Activated CD4-positive, alpha-beta memory T cell treated with anti-CD3 and anti-CD28 coated beads, Interleukin-2, amount 10 ng/mL, durations not matched to agents 7 days and 5 days (primary cell): Measurements from ENCODE around the gene TESK1. TPM values are rescaled to one million over a fixed set of nuclear protein-coding genes. Genes with fewer than 3 reads are reported as not detected.
"Not testable (repeated sequence)": the region's sequence is repeated elsewhere in the genome, so short reads cannot be mapped to it uniquely, and the experiment has no call there.

ENCODE experiments used
- CTCF ChIA-PET: fragments of 350-600 bp; sonication (Branson Sonifier 250); formaldehyde crosslinking; loops from one replicate; lab custom pipeline; 2021; ENCODE audit warnings: antibody characterized with exemption, inconsistent platforms; lab: Charles Lee
- POLR2A ChIA-PET: fragments of 350-600 bp; sonication (Branson Sonifier 250); formaldehyde crosslinking; loops from one replicate; lab custom pipeline; 2021; ENCODE audit warnings: antibody characterized with exemption; lab: Charles Lee
- DNase-seq: peaks from one replicate; pipeline ENCODE4 v3.0.0-alpha.2; 2020
- H3K27ac Mint-ChIP-seq: one replicate; pipeline ENCODE4 v1.8.0; 2021; ENCODE audit warnings: mild to moderate bottlenecking, mixed read lengths
- H3K27me3 Mint-ChIP-seq: one replicate; pipeline ENCODE4 v1.8.0; 2021; ENCODE audit warnings: mixed read lengths
- H3K36me3 Mint-ChIP-seq: one replicate; pipeline ENCODE4 v1.8.0; 2021; ENCODE audit warnings: low read depth, mixed read lengths
- H3K4me1 Mint-ChIP-seq: one replicate; pipeline ENCODE4 v1.8.0; 2021; ENCODE audit warnings: mixed read lengths
- H3K4me3 Mint-ChIP-seq: one replicate; pipeline ENCODE4 v1.8.0; 2021; ENCODE audit warnings: mild to moderate bottlenecking, mixed read lengths
- H3K9me3 Mint-ChIP-seq: one replicate; pipeline ENCODE4 v1.8.0; 2021; ENCODE audit warnings: mixed read lengths
- total RNA-seq, 2 experiments: library from RNA; stranded (reverse); gene quantifications; one replicate each; pipeline ENCODE4 v1.2.3, GENCODE V29; 2021

TESK1 gene
- total RNA-seq, 2 experiments from 2014 or later = 31.7 to 32.3 TPM

DNA sequence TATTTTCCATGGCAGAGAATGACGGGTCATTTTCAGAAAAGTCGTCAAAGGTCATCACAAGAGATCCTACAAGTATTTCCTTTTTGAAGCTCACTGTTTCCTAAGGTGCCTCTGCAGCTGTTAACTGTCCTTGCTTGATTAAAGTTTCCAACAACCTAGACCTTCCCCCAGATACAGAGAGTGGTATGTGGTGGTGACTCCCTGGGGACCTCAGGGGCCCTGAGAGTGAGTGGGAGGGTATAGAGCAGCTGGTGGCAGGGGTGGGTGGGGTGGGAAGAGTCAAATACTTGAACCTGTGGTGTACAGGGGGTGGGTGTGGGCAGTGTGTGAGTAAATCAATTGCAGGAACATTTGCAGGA lies 14.7 kb downstream of the TESK1 start:
- ChIA-PET CTCF (interaction anchor here (1.0 to 6.1 kb wide), 11 partner anchors 9 to 128 kb away, joined by 3 to 40 read pairs (median 8); partner anchors contain the start of genes ARHGEF39, CCDC107 and RMRP), POLR2A (interaction anchor here (1.4 to 6.4 kb wide), 6 partner anchors 14 to 112 kb away, joined by 3 to 100 read pairs (median 8); partner anchors contain the start of genes ARHGEF39, CCDC107, CREB3 and RMRP)
- no peaks in the 10 kb centered on the region for H3K9me3 Mint-ChIP-seq
- no peak for DNase-seq
- H3K36me3 Mint-ChIP-seq = peaks cover 2% of the 10 kb centered on the region
- peak overlapping the region; percentile 70 for H3K27ac Mint-ChIP-seq
- no peaks in the 10 kb centered on the region for H3K27me3 Mint-ChIP-seq
- peaks cover 43% of the 10 kb centered on the region for H3K4me1 Mint-ChIP-seq
- no peak overlapping the region for H3K4me3 Mint-ChIP-seq

DNA sequence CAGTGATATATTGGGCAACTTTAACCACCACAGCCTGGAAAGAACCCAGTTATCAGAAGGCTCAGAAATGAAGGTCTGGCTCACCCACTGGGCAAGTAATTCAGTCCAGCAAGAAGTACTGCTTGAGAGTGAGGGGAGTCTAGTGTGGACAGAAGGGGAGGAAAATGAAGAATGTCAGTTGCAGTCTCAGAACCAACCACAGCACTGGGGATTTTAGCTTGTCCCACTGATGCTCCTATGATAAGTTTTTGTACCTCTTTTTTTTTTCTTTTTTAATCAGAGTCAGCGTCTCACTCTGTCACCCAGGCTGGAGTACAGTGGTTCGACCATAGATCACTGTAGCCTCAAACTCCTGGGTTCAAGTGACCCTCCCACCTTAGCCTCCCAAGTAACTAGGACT lies 22.5 kb downstream of the TESK1 start:
- Mint-ChIP-seq H3K27me3 (peaks cover 4% of the 10 kb centered on the region), H3K9me3 (no peaks in the 10 kb centered on the region), H3K4me1 (no peaks in the 10 kb centered on the region), H3K4me3 (no peak overlapping the region), H3K36me3 (no peaks in the 10 kb centered on the region), H3K27ac (no peak overlapping the region)
- ChIA-PET POLR2A (interaction anchor here (2.1 kb wide), 1 partner anchor 19 kb away, joined by 6 read pairs; no protein-coding TSS in a partner anchor), CTCF (interaction anchor here (1.6 to 6.1 kb wide), 2 partner anchors 14 to 19 kb away, joined by 9 to 40 read pairs; no protein-coding TSS in a partner anchor)
- no peak for DNase-seq

DNA sequence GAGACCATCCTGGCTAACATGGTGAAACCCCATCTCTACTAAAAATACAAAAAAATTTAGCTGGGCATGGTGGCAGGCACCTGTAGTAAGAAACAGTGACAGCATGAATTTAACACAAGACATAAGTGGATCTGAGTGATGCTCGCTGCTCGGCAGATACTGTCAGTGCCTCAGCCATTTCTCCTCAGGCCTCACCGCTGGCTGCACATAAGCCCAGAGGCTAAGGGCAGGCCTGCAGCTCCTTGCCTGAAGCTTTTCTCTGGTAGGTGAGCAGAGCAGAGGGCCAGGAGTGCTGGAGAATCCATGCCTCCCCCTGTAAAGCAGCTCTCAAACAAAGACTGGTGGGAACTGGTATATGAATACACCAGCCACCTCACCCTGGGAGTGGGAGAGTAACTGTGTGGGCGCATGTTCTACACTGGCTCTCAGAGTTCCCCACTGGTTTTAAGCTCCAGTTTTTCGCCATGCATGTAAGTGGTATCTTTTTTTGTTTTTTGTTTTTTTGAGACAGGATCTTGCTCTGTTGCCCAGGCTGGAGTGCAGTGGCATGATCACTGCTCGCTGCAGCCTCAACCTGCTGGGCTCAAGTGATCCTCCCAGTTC lies 23.4 kb downstream of the TESK1 start:
- Mint-ChIP-seq H3K9me3 (no peaks in the 10 kb centered on the region), H3K4me3 (no peak overlapping the region), H3K4me1 (no peaks in the 10 kb centered on the region), H3K36me3 (no peaks in the 10 kb centered on the region), H3K27ac (no peak overlapping the region), H3K27me3 (peaks cover 4% of the 10 kb centered on the region)
- CTCF ChIA-PET = interaction anchor here (1.0 to 6.1 kb wide), 6 partner anchors 11 to 128 kb away, joined by 4 to 40 read pairs (median 6); no protein-coding TSS in a partner anchor
- POLR2A ChIA-PET = interaction anchor here (1.0 to 2.1 kb wide), 2 partner anchors 17 to 19 kb away, joined by 4 to 6 read pairs; no protein-coding TSS in a partner anchor
- DNase-seq = no peak

DNA sequence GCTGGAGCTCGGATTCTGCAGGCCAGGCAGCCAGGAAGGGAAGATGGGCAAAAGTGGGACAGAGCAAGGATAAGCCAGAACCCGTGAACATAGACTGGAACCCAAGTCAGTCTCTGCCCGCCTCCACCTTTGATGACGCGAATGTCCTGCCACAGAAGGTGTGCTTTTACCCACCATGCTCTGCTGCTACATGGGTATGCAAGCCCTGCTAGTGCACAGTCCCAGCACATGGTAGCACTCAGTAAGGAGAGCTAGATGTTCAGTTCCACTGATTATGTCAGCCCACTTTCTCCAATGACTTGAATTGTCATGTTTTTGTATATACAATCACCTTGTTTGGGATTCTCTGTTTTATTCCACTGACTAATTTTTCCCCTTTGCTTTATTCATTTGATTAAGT lies 24.5 kb downstream of the TESK1 start:
- ChIA-PET CTCF (interaction anchor here (1.0 to 6.1 kb wide), 5 partner anchors 13 to 127 kb away, joined by 4 to 40 read pairs (median 5); no protein-coding TSS in a partner anchor), POLR2A (interaction anchor here (1.2 to 2.1 kb wide), 2 partner anchors 17 to 21 kb away, joined by 4 to 6 read pairs; no protein-coding TSS in a partner anchor)
- no peaks in the 10 kb centered on the region for H3K36me3 Mint-ChIP-seq
- no peak for DNase-seq
- H3K27me3 Mint-ChIP-seq = peaks cover 4% of the 10 kb centered on the region
- H3K9me3 Mint-ChIP-seq = no peaks in the 10 kb centered on the region
- no peak overlapping the region for H3K27ac Mint-ChIP-seq
- no peak overlapping the region for H3K4me3 Mint-ChIP-seq
- H3K4me1 Mint-ChIP-seq = no peaks in the 10 kb centered on the region

DNA sequence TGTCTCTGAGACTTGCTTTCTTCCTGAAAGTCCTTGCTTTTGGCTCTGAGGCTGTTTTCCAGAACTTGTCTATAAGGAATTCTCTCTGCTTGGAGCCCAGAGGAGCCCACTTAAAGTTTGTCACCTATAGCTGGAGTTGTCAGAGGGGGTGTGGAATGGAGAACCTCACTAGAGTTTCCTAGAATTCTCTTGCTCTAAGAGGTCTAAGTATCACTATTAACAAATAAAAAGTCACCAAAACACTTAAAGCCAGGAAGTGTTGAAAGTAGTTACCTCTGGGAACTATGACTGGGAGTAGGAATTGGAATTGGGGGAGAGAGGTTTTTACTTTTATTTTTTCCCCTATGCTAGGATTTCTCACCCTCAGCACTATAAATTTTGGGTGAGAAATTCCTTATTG lies 30.7 kb downstream of the TESK1 start:
- H3K9me3 Mint-ChIP-seq = peaks cover 3% of the 10 kb centered on the region
- no peak for DNase-seq
- H3K27ac Mint-ChIP-seq = no peak overlapping the region
- POLR2A ChIA-PET = interaction anchor here (1.4 to 2.2 kb wide), 2 partner anchors 16 to 22 kb away, joined by 4 to 6 read pairs; partner anchors contain the start of genes CCDC107 and RMRP
- CTCF ChIA-PET = interaction anchor here (1.5 to 1.9 kb wide), 3 partner anchors 10 to 24 kb away, joined by 3 to 10 read pairs (median 7); no protein-coding TSS in a partner anchor
- H3K4me3 Mint-ChIP-seq = no peak overlapping the region
- H3K27me3 Mint-ChIP-seq = no peaks in the 10 kb centered on the region
- H3K4me1 Mint-ChIP-seq = peaks cover 34% of the 10 kb centered on the region
- peaks cover 24% of the 10 kb centered on the region for H3K36me3 Mint-ChIP-seq

DNA sequence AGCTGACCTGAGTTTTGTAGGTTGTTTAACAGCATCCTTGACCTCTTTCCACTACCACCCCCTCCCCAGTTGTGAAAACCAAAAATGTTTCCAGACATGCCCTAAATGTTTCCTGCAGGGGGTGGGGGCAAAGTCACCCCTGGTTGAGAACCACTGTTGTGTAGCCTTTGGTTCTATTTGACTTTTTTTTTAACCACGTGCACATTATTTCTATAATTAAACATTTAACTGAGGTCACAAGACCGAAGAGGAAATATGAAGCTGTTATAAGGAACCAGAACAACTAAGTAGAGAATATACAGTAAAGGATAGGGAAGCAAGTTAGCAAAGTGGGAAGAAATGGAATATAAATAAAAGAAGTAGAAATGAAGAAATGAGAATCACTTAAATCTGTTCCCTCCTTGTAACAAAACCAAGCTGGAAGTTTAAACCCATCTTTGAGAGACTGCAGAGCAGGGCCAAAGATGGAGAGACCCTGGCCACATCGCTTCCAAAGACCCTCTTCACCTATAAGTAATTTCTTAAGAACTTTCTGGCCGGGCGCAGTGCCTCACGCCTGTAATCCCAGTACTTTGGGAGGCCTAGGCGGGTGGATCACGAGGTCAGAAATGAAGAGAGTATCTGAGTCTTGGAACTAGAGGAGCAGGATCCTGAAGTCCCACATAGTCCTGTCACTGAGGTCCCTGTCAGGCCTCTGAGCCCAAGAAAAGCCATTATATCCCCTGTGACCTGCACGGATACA lies 31.2 kb downstream of the TESK1 start:
- DNase-seq = no peak
- ChIA-PET CTCF (interaction anchor here (1.5 to 1.9 kb wide), 2 partner anchors 11 to 25 kb away, joined by 3 to 7 read pairs; no protein-coding TSS in a partner anchor), POLR2A (interaction anchor here (1.4 to 2.2 kb wide), 2 partner anchors 16 to 22 kb away, joined by 4 to 6 read pairs; partner anchors contain the start of genes CCDC107 and RMRP)
- Mint-ChIP-seq H3K9me3 (peaks cover 3% of the 10 kb centered on the region), H3K27me3 (no peaks in the 10 kb centered on the region), H3K36me3 (peaks cover 30% of the 10 kb centered on the region), H3K27ac (no peak overlapping the region), H3K4me1 (peaks cover 35% of the 10 kb centered on the region), H3K4me3 (no peak overlapping the region)

DNA sequence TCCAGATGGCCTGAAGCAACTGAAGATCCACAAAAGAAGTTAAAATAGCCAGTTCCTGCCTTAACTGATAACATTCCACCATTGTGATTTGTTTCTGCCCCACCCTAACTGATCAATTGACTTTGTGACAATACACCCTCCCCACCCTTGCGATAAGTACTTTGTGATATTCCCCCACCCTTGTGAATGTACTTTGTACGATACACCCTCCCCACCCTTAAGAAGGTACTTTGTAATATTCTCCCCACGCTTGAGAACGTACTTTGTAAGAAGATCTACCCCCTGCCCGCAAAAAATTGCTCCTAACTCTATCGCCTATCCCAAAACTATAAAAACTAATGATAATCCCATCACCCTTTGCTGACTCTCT lies 31.8 kb downstream of the TESK1 start:
- CTCF ChIA-PET = interaction anchor here (1.5 to 1.9 kb wide), 2 partner anchors 10 to 25 kb away, joined by 3 to 7 read pairs; no protein-coding TSS in a partner anchor
- not testable (repeated sequence) for H3K9me3 Mint-ChIP-seq

DNA sequence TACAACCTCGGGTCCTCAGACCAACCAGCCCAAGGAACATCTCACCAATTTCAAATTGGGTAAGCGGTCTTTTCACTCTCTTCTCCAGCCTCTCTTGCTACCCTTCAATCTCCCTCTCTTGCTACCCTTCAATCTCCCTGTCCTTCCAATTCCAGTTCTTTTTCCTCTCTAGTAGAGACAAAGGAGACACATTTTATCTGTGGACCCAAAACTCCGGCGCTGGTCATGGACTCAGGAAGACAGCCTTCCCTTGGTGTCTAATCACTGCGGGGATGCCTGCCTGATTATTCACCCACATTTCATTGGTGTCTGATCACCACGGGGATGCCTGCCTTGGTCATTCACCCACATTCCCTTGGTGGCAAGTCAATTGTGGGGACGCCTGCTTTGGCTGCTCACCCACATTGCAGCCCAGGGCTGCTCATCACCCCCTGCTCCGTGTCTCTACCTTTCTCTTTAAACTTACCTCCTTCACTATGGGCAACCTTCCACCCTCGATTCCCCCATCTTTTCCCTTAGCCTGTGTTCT lies 32.4 kb downstream of the TESK1 start:
- CTCF ChIA-PET, DNase-seq, H3K4me3 Mint-ChIP-seq, H3K27ac Mint-ChIP-seq, H3K9me3 Mint-ChIP-seq, H3K27me3 Mint-ChIP-seq: not testable (repeated sequence)
- Mint-ChIP-seq H3K4me1 (peaks cover 39% of the 10 kb centered on the region), H3K36me3 (peaks cover 39% of the 10 kb centered on the region)
- POLR2A ChIA-PET = interaction anchor here (0.7 to 2.0 kb wide), 4 partner anchors 10 to 95 kb away, joined by 3 to 7 read pairs (median 4); partner anchors contain the start of gene CREB3

More for the DNA sequence above, 31.8 kb downstream of the TESK1 start:
- H3K4me1 Mint-ChIP-seq = peaks cover 39% of the 10 kb centered on the region
- H3K27ac Mint-ChIP-seq, H3K27me3 Mint-ChIP-seq, H3K4me3 Mint-ChIP-seq, DNase-seq: not testable (repeated sequence)
- POLR2A ChIA-PET = interaction anchor here (1.4 kb wide), 1 partner anchor 21 kb away, joined by 4 read pairs; the partner anchor contains the start of genes CCDC107 and RMRP
- peaks cover 35% of the 10 kb centered on the region for H3K36me3 Mint-ChIP-seq

DNA sequence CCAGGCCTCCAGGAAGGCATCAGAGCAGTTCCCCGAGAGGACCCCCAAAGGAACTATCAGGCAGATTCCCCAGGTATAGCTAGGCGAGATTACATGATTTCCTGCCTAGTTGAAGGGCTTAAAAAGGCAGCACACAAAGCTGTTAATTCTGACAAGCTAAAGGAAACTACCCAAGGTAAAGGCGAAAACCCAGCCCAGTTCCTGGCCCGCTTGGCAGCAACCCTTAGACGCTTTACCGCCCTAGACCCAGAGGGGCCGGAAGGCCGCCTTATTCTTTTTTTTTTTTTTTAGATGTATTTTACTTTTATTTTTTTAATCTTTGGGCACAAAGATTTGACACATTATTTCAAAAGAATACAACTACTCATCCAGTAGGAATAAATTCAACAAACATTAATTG lies 33.7 kb downstream of the TESK1 start:
- H3K27me3 Mint-ChIP-seq, DNase-seq, H3K9me3 Mint-ChIP-seq, H3K4me3 Mint-ChIP-seq: not testable (repeated sequence)
- peaks cover 47% of the 10 kb centered on the region for H3K36me3 Mint-ChIP-seq
- H3K4me1 Mint-ChIP-seq = peaks cover 39% of the 10 kb centered on the region
- ChIA-PET POLR2A (interaction anchor here (0.7 to 2.4 kb wide), 8 partner anchors 9 to 35 kb away, joined by 3 to 8 read pairs (median 6); partner anchors contain the start of genes CCDC107 and RMRP), CTCF (interaction anchor here (0.8 to 2.8 kb wide), 2 partner anchors 19 to 28 kb away, joined by 3 to 13 read pairs; no protein-coding TSS in a partner anchor)
- peak overlapping the region; percentile 83 for H3K27ac Mint-ChIP-seq

DNA sequence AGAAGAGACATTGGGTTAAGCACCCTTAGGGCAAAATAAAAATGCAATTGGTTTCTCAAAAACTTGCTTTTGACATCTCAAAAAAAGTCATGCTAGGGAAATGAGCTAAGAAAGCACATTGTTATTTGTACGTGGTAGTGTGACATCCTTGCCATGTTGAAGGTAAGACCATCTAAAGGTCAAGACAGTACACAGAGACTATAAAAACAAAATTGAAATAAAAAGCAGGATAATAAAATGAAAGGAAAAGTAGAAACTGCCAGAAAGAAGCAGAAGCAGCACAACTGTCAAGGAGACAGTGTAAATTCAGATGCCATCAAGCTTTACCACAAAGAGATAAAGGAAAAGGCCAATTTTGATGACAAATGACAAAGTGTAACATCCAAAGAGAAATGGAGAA lies 34.2 kb downstream of the TESK1 start:
- not testable (repeated sequence) for H3K27me3 Mint-ChIP-seq

DNA sequence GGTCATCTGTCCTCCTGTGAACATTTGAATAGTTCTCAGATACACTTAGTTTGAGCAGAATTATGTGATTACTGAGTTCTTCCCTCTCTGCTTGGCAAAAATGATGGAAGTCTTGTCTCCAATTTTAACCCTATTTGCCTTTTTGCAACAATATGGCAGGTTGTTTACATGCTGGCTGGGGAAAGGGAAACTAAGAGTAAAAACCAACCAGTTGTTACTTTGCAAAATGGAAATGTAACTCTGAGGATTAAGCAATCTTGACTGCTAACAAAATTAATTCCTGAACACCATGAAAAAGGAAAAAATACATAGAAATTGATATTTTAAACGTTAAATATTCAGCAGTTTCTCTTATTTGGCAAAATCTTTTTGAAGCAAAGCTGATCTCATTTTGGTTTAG lies 34.6 kb downstream of the TESK1 start:
- CTCF ChIA-PET = interaction anchor here (1.8 to 2.8 kb wide), 2 partner anchors 20 to 28 kb away, joined by 5 to 13 read pairs; no protein-coding TSS in a partner anchor
- H3K4me1 Mint-ChIP-seq = peaks cover 44% of the 10 kb centered on the region
- H3K4me3 Mint-ChIP-seq = peak overlapping the region; percentile 43
- no peaks in the 10 kb centered on the region for H3K27me3 Mint-ChIP-seq
- peaks cover 52% of the 10 kb centered on the region for H3K36me3 Mint-ChIP-seq
- H3K27ac Mint-ChIP-seq = peak overlapping the region; percentile 83
- DNase-seq = no peak
- POLR2A ChIA-PET = interaction anchor here (1.0 to 2.4 kb wide), 6 partner anchors 8 to 35 kb away, joined by 3 to 8 read pairs (median 6); partner anchors contain the start of genes CCDC107 and RMRP
- peaks cover 3% of the 10 kb centered on the region for H3K9me3 Mint-ChIP-seq

More for the DNA sequence above, 34.2 kb downstream of the TESK1 start:
- not testable (repeated sequence) for DNase-seq, H3K9me3 Mint-ChIP-seq, H3K4me3 Mint-ChIP-seq
- ChIA-PET POLR2A (interaction anchor here (1.0 to 2.4 kb wide), 5 partner anchors 8 to 35 kb away, joined by 3 to 8 read pairs (median 7); partner anchors contain the start of genes CCDC107 and RMRP), CTCF (interaction anchor here (1.8 to 2.8 kb wide), 2 partner anchors 19 to 28 kb away, joined by 5 to 13 read pairs; no protein-coding TSS in a partner anchor)
- peak overlapping the region; percentile 83 for H3K27ac Mint-ChIP-seq
- H3K36me3 Mint-ChIP-seq = peaks cover 48% of the 10 kb centered on the region
- peaks cover 39% of the 10 kb centered on the region for H3K4me1 Mint-ChIP-seq
